A549 (cell line): Measurements from ENCODE around the gene B3GLCT.

ENCODE experiments used
- CBX8 ChIP-seq: fragments of 200-600 bp; sonication (generic); IDR thresholded peaks from 2 replicates; pipeline ENCODE4 v1.6.1; 2016
- CTCF ChIP-seq: fragments of >200 bp; sonication (Bioruptor Twin); formaldehyde crosslinking; IDR thresholded peaks from 3 replicates; pipeline ENCODE4 v1.5.1; 2016
- POLR2A ChIP-seq: IDR thresholded peaks from 2 replicates; pipeline ENCODE4 v1.6.1; 2012; ENCODE audit warnings: mild to moderate bottlenecking, low read length
- USF2 ChIP-seq: fragments of 450-650 bp; IDR thresholded peaks from 2 replicates; pipeline ENCODE4 v1.6.1; 2014; ENCODE audit warnings: antibody characterized with exemption

- TF ChIP-seq USF2 (no peak), CTCF (no peak), CBX8 (no peak), POLR2A (no peak)
Measured at GRCh38 chr13:31245598-31246373, 46.0 kb downstream of the B3GLCT start.
